ENCODE results near the gene NANOG. TPM values are rescaled to one million over a fixed set of nuclear protein-coding genes. Genes with fewer than 3 reads are reported as not detected.
"Not testable (repeated sequence)": the region's sequence is repeated elsewhere in the genome, so short reads cannot be mapped to it uniquely, and the experiment has no call there.

Gene NANOG
- total and polyA plus RNA-seq, 8 donors, result 0.18 to 53.1 TPM; not detected in 6

GRCh38 chr12:7844116-7844515 is 54.9 kb downstream of the NANOG start:
- WGBS, 5 donors, result 55 to 75% (median 68%) methylated on average over 5 of the region's 5 CpGs
- no peak for TF ChIP-seq CTCF (IDR thresholded peaks at IDR 0.05)
- no peak for TF ChIP-seq POLR2AphosphoS5 (IDR thresholded peaks at IDR 0.05)
- no peak for TF ChIP-seq POLR2A (IDR thresholded peaks at IDR 0.05)
- TF ChIP-seq EP300 (IDR thresholded peaks at IDR 0.05), result no peak
- intact Hi-C loops (cut with DNase I; ENCODE audit: low total_unique reads), result no loop called here
- no peaks in the 10 kb centered on the region for H3K9me3 ChIP-seq
- H3K4me3 ChIP-seq, result no peak overlapping the region
- H3K4me1 ChIP-seq, result no peaks in the 10 kb centered on the region
- no peak overlapping the region for H3K27ac ChIP-seq
- peaks cover 0 to 7% (median 0%) of the 10 kb centered on the region in 3 donors for H3K27me3 ChIP-seq
- H3K36me3 ChIP-seq, result no peaks in the 10 kb centered on the region
- no peak for DNase-seq

GRCh38 chr12:7847226-7848097 is 58.3 kb downstream of the NANOG start:
- WGBS, 5 donors, result 22 to 49% (median 27%) methylated on average over 2 to 4 of the region's 4 CpGs
- H3K4me1 ChIP-seq; H3K27ac ChIP-seq; intact Hi-C loops (cut with DNase I; ENCODE audit: low total_unique reads); H3K4me3 ChIP-seq; H3K9me3 ChIP-seq; H3K36me3 ChIP-seq; H3K27me3 ChIP-seq: not testable (repeated sequence)
- DNase-seq, result peak in 1 of 2 donors; percentile 18

GRCh38 chr12:7848098-7848422 is 58.9 kb downstream of the NANOG start:
- H3K36me3 ChIP-seq; H3K4me1 ChIP-seq; DNase-seq; H3K27me3 ChIP-seq; H3K4me3 ChIP-seq; intact Hi-C loops (cut with DNase I; ENCODE audit: low total_unique reads); H3K9me3 ChIP-seq; H3K27ac ChIP-seq: not testable (repeated sequence)
- 10 to 22% (median 16%) methylated on average over 2 of the region's 2 CpGs for WGBS, 5 donors

Small RNA genes within 50 kb of the gene (small RNA-seq; reads per million reads assigned to genes)
- gene RF00019, result 0 reads per million in 4 donors

Other genes starting within 250 kb of the NANOG start
- gene APOBEC1, start 123.5 kb upstream of the NANOG start, total RNA-seq, result 1 to 10 TPM in 1 of 5 donors, not detected in 4; 4.2 TPM
- gene APOBEC1, start 123.5 kb upstream of the NANOG start, polyA plus RNA-seq, result 1 to 10 TPM in 1 of 3 donors, under 1 TPM in 1, not detected in 1; 0.63 to 2.0 TPM
- not detected for gene GDF3, start 93.6 kb upstream of the NANOG start, total RNA-seq
- not detected for gene GDF3, start 93.6 kb upstream of the NANOG start, polyA plus RNA-seq
- not detected for gene DPPA3, start 78.0 kb upstream of the NANOG start, total RNA-seq
- gene DPPA3, start 78.0 kb upstream of the NANOG start, polyA plus RNA-seq, result not detected
- not detected for gene CLEC4C, start 42.0 kb upstream of the NANOG start, total RNA-seq
- not detected for gene CLEC4C, start 42.0 kb upstream of the NANOG start, polyA plus RNA-seq
- gene NANOGNB, start 24.2 kb upstream of the NANOG start, total RNA-seq, result not detected
- gene NANOGNB, start 24.2 kb upstream of the NANOG start, polyA plus RNA-seq, result not detected
- gene SLC2A14, start 83.5 kb downstream of the NANOG start, total RNA-seq, result not detected
- gene SLC2A14, start 83.5 kb downstream of the NANOG start, polyA plus RNA-seq, result under 1 TPM in 2 of 3 donors, not detected in 1; 0.05 to 0.61 TPM
- gene SLC2A3, start 146.8 kb downstream of the NANOG start, total RNA-seq, result 10 to 100 TPM in 3 of 5 donors, 1 to 10 TPM in 1, under 1 TPM in 1; 0.29 to 72.0 (median 10.7) TPM
- 1 to 10 TPM; 2.3 to 9.1 (median 6.4) TPM for gene SLC2A3, start 146.8 kb downstream of the NANOG start, polyA plus RNA-seq
- gene FOXJ2, start 243.3 kb downstream of the NANOG start, total RNA-seq, result 10 to 100 TPM; 14.5 to 25.2 (median 18.1) TPM
- 1 to 10 TPM; 4.5 to 5.5 (median 4.7) TPM for gene FOXJ2, start 243.3 kb downstream of the NANOG start, polyA plus RNA-seq

All from stomach (tissue), 9 donors.